Measurements from ENCODE around the gene MRPS12. TPM values are rescaled to one million over a fixed set of nuclear protein-coding genes. Genes with fewer than 3 reads are reported as not detected.

Gene MRPS12
- total and polyA plus RNA-seq, 9 of the 15 experiments (the other 6 are each of a cell fraction or from before 2014, with no cell fraction given), result 8.1 to 174 (median 52.0) TPM

DNA sequence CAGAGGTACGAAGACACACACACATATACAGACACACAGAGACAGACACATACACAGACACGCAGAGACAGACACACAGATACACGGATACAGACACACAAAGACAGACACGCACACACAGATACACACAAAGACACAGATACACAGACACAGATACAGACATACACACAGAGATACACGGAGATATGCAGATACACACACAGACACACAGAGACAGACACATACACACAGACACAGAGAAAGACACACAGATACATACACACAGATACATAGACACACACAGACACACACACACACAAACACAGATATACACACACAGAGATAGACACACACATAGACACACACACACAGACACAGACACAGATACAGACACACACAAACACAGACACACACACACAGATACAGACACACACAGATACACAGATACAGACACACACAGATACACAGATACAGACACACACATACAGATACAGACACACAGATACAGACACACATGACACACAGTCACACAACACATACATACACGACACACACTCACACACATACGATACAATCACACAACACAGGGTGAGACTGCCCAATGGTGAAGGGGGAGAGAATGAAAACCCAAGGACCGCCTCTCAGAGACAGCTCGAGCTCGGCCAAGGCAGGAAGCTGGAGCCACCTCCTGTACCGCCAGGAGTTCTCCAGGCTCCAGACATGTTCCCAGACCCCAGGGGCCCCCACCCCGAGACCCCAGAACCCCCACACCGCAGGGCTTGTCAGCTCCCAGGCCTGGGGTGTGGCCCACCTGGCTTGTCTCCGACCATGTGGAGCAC is 9.9 kb upstream of the MRPS12 start (continued):
- TF ChIP-seq, protein P1, sequence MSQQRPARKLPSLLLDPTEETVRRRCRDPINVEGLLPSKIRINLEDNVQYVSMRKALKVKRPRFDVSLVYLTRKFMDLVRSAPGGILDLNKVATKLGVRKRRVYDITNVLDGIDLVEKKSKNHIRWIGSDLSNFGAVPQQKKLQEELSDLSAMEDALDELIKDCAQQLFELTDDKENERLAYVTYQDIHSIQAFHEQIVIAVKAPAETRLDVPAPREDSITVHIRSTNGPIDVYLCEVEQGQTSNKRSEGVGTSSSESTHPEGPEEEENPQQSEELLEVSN (IDR thresholded peaks at IDR 0.05; ENCODE audit: borderline replicate concordance in 1 of 2, extremely low read depth in 1 of 2, insufficient read depth in 1 of 2, insufficient read length in 1 of 2, low read depth in 1 of 2, low read length in 1 of 2, poor library complexity in 1 of 2, severe bottlenecking in 1 of 2), result no peak
- TF ChIP-seq, protein P2, sequence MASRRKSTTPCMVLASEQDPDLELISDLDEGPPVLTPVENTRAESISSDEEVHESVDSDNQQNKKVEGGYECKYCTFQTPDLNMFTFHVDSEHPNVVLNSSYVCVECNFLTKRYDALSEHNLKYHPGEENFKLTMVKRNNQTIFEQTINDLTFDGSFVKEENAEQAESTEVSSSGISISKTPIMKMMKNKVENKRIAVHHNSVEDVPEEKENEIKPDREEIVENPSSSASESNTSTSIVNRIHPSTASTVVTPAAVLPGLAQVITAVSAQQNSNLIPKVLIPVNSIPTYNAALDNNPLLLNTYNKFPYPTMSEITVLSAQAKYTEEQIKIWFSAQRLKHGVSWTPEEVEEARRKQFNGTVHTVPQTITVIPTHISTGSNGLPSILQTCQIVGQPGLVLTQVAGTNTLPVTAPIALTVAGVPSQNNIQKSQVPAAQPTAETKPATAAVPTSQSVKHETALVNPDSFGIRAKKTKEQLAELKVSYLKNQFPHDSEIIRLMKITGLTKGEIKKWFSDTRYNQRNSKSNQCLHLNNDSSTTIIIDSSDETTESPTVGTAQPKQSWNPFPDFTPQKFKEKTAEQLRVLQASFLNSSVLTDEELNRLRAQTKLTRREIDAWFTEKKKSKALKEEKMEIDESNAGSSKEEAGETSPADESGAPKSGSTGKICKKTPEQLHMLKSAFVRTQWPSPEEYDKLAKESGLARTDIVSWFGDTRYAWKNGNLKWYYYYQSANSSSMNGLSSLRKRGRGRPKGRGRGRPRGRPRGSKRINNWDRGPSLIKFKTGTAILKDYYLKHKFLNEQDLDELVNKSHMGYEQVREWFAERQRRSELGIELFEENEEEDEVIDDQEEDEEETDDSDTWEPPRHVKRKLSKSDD (conservative IDR thresholded peaks at IDR 0.05; ENCODE audit: low read length), result no peak
- TF ChIP-seq TGIF2 (CRISPR knock-in tag; IDR thresholded peaks at IDR 0.05), result no peak
- TF ChIP-seq TSC22D4 (tag; IDR thresholded peaks at IDR 0.05), result peak; percentile 93
- TF ChIP-seq RCOR1 (IDR thresholded peaks at IDR 0.05; ENCODE audit: borderline replicate concordance in 1 of 2, low read depth in 2 of 2, low read length in 2 of 2), result no peak
- TF ChIP-seq, protein P3, sequence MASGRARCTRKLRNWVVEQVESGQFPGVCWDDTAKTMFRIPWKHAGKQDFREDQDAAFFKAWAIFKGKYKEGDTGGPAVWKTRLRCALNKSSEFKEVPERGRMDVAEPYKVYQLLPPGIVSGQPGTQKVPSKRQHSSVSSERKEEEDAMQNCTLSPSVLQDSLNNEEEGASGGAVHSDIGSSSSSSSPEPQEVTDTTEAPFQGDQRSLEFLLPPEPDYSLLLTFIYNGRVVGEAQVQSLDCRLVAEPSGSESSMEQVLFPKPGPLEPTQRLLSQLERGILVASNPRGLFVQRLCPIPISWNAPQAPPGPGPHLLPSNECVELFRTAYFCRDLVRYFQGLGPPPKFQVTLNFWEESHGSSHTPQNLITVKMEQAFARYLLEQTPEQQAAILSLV (tag; IDR thresholded peaks at IDR 0.05), result no peak
- TF ChIP-seq, protein P4, sequence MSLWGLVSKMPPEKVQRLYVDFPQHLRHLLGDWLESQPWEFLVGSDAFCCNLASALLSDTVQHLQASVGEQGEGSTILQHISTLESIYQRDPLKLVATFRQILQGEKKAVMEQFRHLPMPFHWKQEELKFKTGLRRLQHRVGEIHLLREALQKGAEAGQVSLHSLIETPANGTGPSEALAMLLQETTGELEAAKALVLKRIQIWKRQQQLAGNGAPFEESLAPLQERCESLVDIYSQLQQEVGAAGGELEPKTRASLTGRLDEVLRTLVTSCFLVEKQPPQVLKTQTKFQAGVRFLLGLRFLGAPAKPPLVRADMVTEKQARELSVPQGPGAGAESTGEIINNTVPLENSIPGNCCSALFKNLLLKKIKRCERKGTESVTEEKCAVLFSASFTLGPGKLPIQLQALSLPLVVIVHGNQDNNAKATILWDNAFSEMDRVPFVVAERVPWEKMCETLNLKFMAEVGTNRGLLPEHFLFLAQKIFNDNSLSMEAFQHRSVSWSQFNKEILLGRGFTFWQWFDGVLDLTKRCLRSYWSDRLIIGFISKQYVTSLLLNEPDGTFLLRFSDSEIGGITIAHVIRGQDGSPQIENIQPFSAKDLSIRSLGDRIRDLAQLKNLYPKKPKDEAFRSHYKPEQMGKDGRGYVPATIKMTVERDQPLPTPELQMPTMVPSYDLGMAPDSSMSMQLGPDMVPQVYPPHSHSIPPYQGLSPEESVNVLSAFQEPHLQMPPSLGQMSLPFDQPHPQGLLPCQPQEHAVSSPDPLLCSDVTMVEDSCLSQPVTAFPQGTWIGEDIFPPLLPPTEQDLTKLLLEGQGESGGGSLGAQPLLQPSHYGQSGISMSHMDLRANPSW (CRISPR knock-in tag; IDR thresholded peaks at IDR 0.05), result no peak
- TF ChIP-seq POLR2B (IDR thresholded peaks at IDR 0.05; ENCODE audit: low read depth, partially characterized antibody), result peak; percentile 48
- peak; percentile 52; the same call in 1 of the 2 replicates for TF ChIP-seq SUPT5H (IDR thresholded peaks at IDR 0.05)
- TF ChIP-seq ZNF197 (CRISPR knock-in tag; IDR thresholded peaks at IDR 0.05; ENCODE audit: low read depth), result no peak
- peak; percentile 19; the same call in 1 of the 2 replicates for TF ChIP-seq SMARCA5 (IDR thresholded peaks at IDR 0.05)
